OCI-LY7 (cell line): ENCODE measurements around the gene GMDS.

Experiments used
- CTCF ChIP-seq: fragments of 200-600 bp; sonication (generic); conservative IDR thresholded peaks from 2 replicates; pipeline ENCODE4 v1.5.1; 2014; ENCODE audit warnings: mild to moderate bottlenecking, antibody characterized with exemption, low read length, moderate library complexity, mixed read lengths
- EZH2phosphoT487 ChIP-seq: fragments of 200-600 bp; sonication (generic); IDR thresholded peaks from 2 replicates; pipeline ENCODE4 v1.6.1; 2018; ENCODE audit warnings: low read depth, borderline replicate concordance, mild to moderate bottlenecking, mixed run types, antibody characterized with exemption, low read length, moderate library complexity, mixed read lengths

GRCh38 chr6:1851681-1852456 is 393.5 kb downstream of the GMDS start:
- no peak for TF ChIP-seq EZH2phosphoT487
- no peak for TF ChIP-seq CTCF
